ENCODE results near the gene DNAJC28.

- TF ChIP-seq CTCF (IDR thresholded peaks at IDR 0.05) (peak; percentile 46 to 60 (median 51)), POLR2AphosphoS5 (IDR thresholded peaks at IDR 0.05) (peak; percentile 95 to 99 (median 98)), POLR2A (IDR thresholded peaks at IDR 0.05) (peak; percentile 88 to 93), EP300 (IDR thresholded peaks at IDR 0.05) (no peak)
These were observed 11.6 kb downstream of the DNAJC28 start, which contains the start of gene TMEM50B for GRCh38 chr21:33479679-33480480.

All from sigmoid colon (tissue), 4 donors.